Psoas muscle (tissue), 8 donors: ENCODE data around the gene PDE8B. TPM values are rescaled to one million over a fixed set of nuclear protein-coding genes. Genes with fewer than 3 reads are reported as not detected.

Source experiments
- ATAC-seq, 4 donors: fragments of 200-7000 bp; cut with Tn5 transposase; one replicate each; pipeline ENCODE4 v1.9.1; 2020; ENCODE audit warnings: moderate library complexity in 3 of 4, mild to moderate bottlenecking in 2 of 4
- DNase-seq, 2 donors: peaks; one replicate each; pipeline ENCODE4 v3.0.0-alpha.2; 2020
- H3K27ac ChIP-seq: fragments of 200-600 bp; one replicate; pipeline ENCODE4 v1.8.0; 2022
- H3K27me3 ChIP-seq, 3 donors: fragments of 200-600 bp in 1 of 3; one replicate each; pipeline versions ENCODE4 v1.6.1 to v1.8.0; 2013 to 2022; ENCODE audit warnings: low read length in 2 of 3, mild to moderate bottlenecking in 2 of 3, moderate library complexity in 1 of 3; ENCODE audit not compliant: insufficient read depth in 3 of 3
- H3K36me3 ChIP-seq, 2 donors: fragments of 200-600 bp in 1 of 2; one replicate each; pipeline versions ENCODE4 v1.6.1 to v1.8.0; 2013 to 2022; ENCODE audit warnings: low read depth in 1 of 2, mild to moderate bottlenecking in 1 of 2, moderate library complexity in 1 of 2; ENCODE audit not compliant: insufficient read depth in 1 of 2
- H3K4me1 ChIP-seq: fragments of 200-600 bp; one replicate; pipeline ENCODE4 v1.8.0; 2022
- H3K4me3 ChIP-seq: fragments of 200-600 bp; one replicate; pipeline ENCODE4 v1.8.0; 2022; ENCODE audit warnings: mild to moderate bottlenecking
- H3K9me3 ChIP-seq: fragments of 200-600 bp; one replicate; pipeline ENCODE4 v1.8.0; 2022
- WGBS, 3 donors: extraction: QIAGEN DNeasy Blood & Tissue Kit; methylation state at CpG; one replicate each; pipeline versions ENCODE4 v1.1.6 to v1.1.7; 2013; 5-methylcytosine and 5-hydroxymethylcytosine counted together
- intact Hi-C, 2 donors: fragments of 100-400 bp; cut with DNase I; formaldehyde crosslinking; loops; one replicate each; pipeline versions ENCODE4 v1.11.0 to v1.14.2; 2022
- polyA plus RNA-seq, 3 donors: library from polyadenylated mRNA; stranded (reverse); fragments of 200-250 nt; gene quantifications; one replicate each; pipeline ENCODE4 v1.2.3, GENCODE V29; 2013
- total RNA-seq, 4 donors: library from RNA; stranded (reverse); fragmentation: NEBNext Ultra II Directional in 2 of 4; extraction: Animal tissue kit (Norgen Biotek cat#: 25700) in 2 of 4; gene quantifications; one replicate each; pipeline versions ENCODE4 v1.2.1 to v1.2.4, GENCODE V29; 2021 to 2023
- TF ChIP-seq, protein P1 (sequence below): fragments of 200-600 bp; IDR thresholded peaks from one replicate; pipeline ENCODE4 v1.8.0; 2022; ENCODE audit warnings: antibody characterized with exemption
- donor health status: healthy with polysubstance abuse.
- donor health status: DM: no; HTN: no; CAD: no; lungs with moderate emphysema.
- donor health status: Bipolar disorder and iron deficiency.
- donor health status: healthy.
- donor health status: DM: yes; HTN: yes; CAD: no.
- donor health status: DM: no; HTN: no; CAD: no.
- donor health status: DM: no; HTN: no; CAD: no.
- donor health status: DM: yes; HTN: yes; CAD: no.

The PDE8B gene
- total and polyA plus RNA-seq, 7 donors, result 0.12 to 2.9 (median 0.46) TPM

DNA sequence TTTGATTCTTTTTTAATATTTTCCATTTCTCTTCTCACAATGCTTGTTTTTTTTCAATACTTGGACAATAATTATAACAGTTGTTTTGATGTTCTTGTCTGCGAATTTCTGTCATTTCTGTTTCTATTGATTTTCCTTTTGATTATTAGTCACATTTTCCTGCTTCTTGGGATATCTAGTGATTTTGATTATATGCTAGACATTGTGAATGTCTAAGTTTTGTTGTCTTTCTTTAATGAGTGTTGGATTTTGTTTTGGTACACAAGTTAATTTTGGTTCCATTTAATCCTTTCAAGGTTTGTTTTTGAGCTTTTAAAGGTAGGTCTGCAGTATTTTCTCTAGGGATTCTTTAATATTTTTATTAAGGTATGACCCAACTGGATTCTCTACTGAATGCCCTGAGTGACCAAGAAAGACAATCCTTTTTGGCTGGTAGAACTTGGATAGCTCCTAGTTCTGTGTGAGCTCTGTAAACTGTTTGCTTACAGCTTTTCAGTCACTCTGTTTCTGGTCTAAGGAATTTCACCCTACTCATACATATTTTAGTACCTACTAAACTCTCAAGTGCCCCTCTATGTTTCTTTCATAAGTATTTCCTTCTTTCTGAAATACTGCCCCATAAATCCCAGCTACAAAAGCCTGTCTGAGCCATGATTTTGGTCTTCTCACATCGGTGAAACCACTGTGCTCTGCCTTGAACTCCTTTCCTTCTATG, 12.5 kb upstream of the PDE8B start:
- Histone ChIP-seq H3K27me3 (no peaks in the 10 kb centered on the region), H3K9me3 (no peaks in the 10 kb centered on the region), H3K27ac (no peak overlapping the region), H3K4me1 (no peaks in the 10 kb centered on the region), H3K36me3 (no peaks in the 10 kb centered on the region), H3K4me3 (no peak overlapping the region)
- DNase-seq, result no peak
- TF ChIP-seq, protein P1, sequence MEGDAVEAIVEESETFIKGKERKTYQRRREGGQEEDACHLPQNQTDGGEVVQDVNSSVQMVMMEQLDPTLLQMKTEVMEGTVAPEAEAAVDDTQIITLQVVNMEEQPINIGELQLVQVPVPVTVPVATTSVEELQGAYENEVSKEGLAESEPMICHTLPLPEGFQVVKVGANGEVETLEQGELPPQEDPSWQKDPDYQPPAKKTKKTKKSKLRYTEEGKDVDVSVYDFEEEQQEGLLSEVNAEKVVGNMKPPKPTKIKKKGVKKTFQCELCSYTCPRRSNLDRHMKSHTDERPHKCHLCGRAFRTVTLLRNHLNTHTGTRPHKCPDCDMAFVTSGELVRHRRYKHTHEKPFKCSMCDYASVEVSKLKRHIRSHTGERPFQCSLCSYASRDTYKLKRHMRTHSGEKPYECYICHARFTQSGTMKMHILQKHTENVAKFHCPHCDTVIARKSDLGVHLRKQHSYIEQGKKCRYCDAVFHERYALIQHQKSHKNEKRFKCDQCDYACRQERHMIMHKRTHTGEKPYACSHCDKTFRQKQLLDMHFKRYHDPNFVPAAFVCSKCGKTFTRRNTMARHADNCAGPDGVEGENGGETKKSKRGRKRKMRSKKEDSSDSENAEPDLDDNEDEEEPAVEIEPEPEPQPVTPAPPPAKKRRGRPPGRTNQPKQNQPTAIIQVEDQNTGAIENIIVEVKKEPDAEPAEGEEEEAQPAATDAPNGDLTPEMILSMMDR, result no peak
- 39 to 65% (median 63%) methylated on average over 2 of the region's 2 CpGs for WGBS, 3 donors
- intact Hi-C loops, result no loop called here
- ATAC-seq, result no peak

DNA sequence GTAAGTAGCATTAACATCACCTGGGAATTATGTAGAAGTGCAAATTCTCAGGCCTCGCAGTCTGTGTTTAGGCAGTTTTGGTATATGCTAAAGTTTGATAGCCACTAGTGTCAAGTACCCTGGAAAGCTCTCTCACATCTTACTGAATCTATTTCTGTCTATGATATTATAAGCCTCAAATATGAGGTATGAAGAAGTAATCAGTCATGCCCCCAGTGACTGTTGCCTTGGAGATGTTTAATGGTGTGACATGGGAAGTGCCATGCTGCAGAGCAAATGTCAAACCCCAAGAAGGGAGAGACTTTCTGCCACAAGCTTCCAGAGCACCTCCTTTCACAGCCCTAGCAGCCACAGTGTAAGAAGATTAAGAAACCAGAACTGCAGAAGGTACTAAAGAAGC, 9.8 kb upstream of the PDE8B start:
- WGBS, 3 donors, result 82 to 91% (median 89%) methylated on average over 1 of the region's 1 CpG

DNA sequence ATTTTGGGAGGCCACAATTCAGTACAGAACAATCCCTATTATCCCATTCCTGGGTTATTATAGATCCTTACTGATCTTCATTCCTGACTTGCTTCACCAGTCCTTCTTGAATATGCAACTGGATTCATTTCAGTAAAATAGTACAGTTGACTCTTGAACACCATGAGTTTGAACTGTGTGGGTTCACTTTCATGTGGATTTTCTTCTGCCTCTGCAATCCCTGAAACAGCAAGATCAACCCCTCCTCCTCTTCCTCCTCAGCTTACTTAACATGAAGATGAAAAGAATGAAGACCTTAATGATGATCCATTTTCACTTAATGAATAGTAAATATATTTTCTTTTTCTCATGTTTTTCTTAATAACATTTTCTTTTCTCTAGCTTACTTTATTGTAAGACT, 8.3 kb upstream of the PDE8B start:
- no peaks in the 10 kb centered on the region for H3K9me3 ChIP-seq
- no peaks in the 10 kb centered on the region for H3K27me3 ChIP-seq
- DNase-seq (no peak), ATAC-seq (no peak)
- H3K36me3 ChIP-seq, result no peaks in the 10 kb centered on the region
- intact Hi-C loops, result no loop called here
- no peak overlapping the region for H3K27ac ChIP-seq
- no peak overlapping the region for H3K4me3 ChIP-seq
- TF ChIP-seq, protein P1, result no peak
- H3K4me1 ChIP-seq, result no peaks in the 10 kb centered on the region

More for the DNA sequence above, 9.8 kb upstream of the PDE8B start:
- no peaks in the 10 kb centered on the region for H3K36me3 ChIP-seq
- TF ChIP-seq, protein P1, result no peak
- intact Hi-C loops, result no loop called here
- no peak overlapping the region for H3K4me3 ChIP-seq
- no peak for ATAC-seq
- H3K4me1 ChIP-seq, result no peaks in the 10 kb centered on the region
- no peaks in the 10 kb centered on the region for H3K9me3 ChIP-seq
- H3K27me3 ChIP-seq, result no peaks in the 10 kb centered on the region
- H3K27ac ChIP-seq, result no peak overlapping the region
- no peak for DNase-seq

DNA sequence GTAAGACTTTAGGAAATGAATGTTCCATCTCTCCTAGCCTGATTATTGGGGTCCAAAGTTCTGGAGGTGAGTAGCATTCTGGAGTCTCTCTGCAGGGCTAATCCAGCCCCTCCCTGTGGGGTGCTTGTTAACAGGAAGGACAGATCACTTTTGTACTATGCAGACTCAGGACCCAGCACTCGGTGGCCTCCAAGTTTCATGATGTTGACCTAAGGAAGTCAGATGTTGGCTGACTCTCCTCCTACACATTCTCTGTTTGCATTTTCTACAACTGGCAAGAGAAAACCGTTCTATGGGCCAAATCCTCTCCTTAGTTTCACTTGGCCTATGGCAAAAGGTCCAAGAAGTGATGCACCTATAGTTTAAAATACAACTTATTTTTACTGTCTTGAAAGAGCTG, 5.5 kb upstream of the PDE8B start:
- peaks cover 0 to 14% (median 2%) of the 10 kb centered on the region in 3 donors for H3K27me3 ChIP-seq
- WGBS, 3 donors, result 61 to 70% (median 63%) methylated on average over 2 of the region's 2 CpGs
- intact Hi-C loops, result no loop called here
- ATAC-seq, result no peak
- TF ChIP-seq, protein P1, result no peak
- no peaks in the 10 kb centered on the region for H3K4me1 ChIP-seq
- DNase-seq, result no peak
- H3K4me3 ChIP-seq, result no peak overlapping the region
- no peak overlapping the region for H3K27ac ChIP-seq
- H3K9me3 ChIP-seq, result no peaks in the 10 kb centered on the region
- H3K36me3 ChIP-seq, result no peaks in the 10 kb centered on the region
